ENCODE measurements around the gene CCDC71L.

CCDC71L gene

DNA sequence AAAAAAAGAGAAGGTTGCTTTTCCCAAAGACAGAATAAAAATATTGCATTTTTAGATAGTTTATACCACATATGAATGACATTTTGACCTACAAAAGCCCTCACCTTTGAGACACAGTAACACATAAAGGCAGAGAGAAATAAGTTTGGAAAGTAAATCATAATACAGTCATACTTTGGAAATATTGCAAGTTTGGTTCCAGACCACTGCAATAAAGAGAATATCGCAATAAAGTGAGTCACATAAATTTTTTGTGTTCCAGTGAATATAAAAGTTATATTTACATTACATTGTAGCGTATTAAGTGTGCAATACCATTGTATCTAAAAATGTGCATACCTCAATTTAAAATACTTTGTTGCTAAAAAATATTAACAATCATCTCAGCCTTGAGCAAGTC lies 40.3 kb downstream of the CCDC71L start (continued):
- TF ChIP-seq, protein P1, sequence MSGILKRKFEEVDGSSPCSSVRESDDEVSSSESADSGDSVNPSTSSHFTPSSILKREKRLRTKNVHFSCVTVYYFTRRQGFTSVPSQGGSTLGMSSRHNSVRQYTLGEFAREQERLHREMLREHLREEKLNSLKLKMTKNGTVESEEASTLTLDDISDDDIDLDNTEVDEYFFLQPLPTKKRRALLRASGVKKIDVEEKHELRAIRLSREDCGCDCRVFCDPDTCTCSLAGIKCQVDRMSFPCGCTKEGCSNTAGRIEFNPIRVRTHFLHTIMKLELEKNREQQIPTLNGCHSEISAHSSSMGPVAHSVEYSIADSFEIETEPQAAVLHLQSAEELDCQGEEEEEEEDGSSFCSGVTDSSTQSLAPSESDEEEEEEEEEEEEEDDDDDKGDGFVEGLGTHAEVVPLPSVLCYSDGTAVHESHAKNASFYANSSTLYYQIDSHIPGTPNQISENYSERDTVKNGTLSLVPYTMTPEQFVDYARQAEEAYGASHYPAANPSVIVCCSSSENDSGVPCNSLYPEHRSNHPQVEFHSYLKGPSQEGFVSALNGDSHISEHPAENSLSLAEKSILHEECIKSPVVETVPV (CRISPR knock-in tag; IDR thresholded peaks at IDR 0.05): no peak
- no peak for TF ChIP-seq SNAI2 (CRISPR knock-in tag; IDR thresholded peaks at IDR 0.05)

DNA sequence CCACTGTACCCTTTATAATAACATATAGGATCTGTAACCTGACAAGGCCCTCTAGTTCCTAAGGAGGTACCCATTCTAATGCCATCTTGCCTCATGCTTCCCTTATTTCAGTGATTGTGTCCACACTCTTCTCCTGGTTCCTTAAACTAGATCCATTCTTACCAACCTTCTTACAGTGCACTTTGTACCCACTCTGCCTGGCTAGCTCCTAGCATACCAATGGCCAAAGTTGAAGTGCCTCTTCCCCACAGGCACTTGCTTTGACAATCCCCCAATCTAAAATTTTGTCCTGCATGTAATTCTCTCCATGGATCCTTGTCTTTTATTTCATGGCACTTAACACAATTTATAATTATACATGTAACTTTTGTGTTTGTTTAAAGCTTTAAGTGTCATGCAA lies 40.9 kb downstream of the CCDC71L start:
- TF ChIP-seq GLIS3 (CRISPR knock-in tag; IDR thresholded peaks at IDR 0.05) (no peak), ZNF70 (CRISPR knock-in tag; IDR thresholded peaks at IDR 0.05) (no peak), ZC3H10 (CRISPR knock-in tag; IDR thresholded peaks at IDR 0.05) (no peak), ZFP3 (CRISPR knock-in tag; IDR thresholded peaks at IDR 0.05) (no peak)
- TF ChIP-seq, protein P1 (CRISPR knock-in tag; IDR thresholded peaks at IDR 0.05): no peak

DNA sequence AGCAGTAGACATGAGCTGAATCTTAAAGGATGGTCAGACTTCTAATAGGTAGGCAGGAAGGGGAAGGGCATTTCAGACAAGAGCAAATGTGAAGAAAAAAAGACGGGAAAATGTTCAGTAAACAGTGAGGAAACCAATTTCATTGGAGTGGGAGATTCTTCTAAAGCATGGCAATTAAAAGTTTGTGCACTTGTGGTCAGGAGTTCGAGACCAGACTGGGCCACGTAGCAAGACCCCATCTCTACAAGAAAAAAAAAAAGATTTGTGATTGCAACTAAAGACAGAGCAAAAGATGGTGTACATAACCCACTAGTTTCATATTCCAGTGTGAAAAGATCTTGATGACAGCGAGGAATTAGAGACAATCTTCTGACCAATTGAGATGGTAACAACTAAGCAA lies 41.7 kb downstream of the CCDC71L start:
- TF ChIP-seq GLIS3 (CRISPR knock-in tag; IDR thresholded peaks at IDR 0.05) (no peak), TOX (CRISPR knock-in tag; IDR thresholded peaks at IDR 0.05; ENCODE audit: borderline replicate concordance) (no peak), ZFP30 (CRISPR knock-in tag; IDR thresholded peaks at IDR 0.05) (no peak), ARNTL (CRISPR knock-in tag; IDR thresholded peaks at IDR 0.05; ENCODE audit: borderline replicate concordance, low read depth) (no peak), CSDC2 (CRISPR knock-in tag; IDR thresholded peaks at IDR 0.05) (no peak), RARB (CRISPR knock-in tag; IDR thresholded peaks at IDR 0.05) (no peak), OSR1 (CRISPR knock-in tag; IDR thresholded peaks at IDR 0.05) (no peak), ESRRG (CRISPR knock-in tag; IDR thresholded peaks at IDR 0.05) (no peak), ZNF70 (CRISPR knock-in tag; IDR thresholded peaks at IDR 0.05) (no peak)
- TF ChIP-seq, protein P2, sequence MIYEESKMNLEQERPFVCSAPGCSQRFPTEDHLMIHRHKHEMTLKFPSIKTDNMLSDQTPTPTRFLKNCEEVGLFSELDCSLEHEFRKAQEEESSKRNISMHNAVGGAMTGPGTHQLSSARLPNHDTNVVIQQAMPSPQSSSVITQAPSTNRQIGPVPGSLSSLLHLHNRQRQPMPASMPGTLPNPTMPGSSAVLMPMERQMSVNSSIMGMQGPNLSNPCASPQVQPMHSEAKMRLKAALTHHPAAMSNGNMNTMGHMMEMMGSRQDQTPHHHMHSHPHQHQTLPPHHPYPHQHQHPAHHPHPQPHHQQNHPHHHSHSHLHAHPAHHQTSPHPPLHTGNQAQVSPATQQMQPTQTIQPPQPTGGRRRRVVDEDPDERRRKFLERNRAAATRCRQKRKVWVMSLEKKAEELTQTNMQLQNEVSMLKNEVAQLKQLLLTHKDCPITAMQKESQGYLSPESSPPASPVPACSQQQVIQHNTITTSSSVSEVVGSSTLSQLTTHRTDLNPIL (CRISPR knock-in tag; IDR thresholded peaks at IDR 0.05; ENCODE audit: low read depth): no peak
- TF ChIP-seq, protein P1 (CRISPR knock-in tag; IDR thresholded peaks at IDR 0.05): no peak
- no peak for ATAC-seq

More for the DNA sequence above, 40.9 kb downstream of the CCDC71L start:
- ATAC-seq: no peak

DNA sequence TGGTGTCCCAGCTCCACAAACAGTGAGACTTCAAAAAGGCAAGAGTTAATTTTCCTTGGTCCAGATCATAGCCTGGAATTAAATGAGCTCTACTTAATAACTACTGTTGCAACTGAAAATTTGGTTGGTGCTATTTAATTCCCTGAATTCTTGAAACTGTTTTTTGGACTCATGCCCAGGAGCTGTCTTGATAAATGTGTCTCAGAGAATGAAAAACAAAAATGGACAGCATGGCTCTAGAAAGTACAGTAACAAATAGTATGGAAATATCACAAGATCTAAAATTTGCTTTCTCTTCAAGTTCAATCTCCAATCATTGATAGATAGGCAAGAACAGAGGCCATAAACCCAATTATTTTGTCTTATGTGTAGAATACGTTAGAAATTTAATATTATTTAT lies 42.5 kb downstream of the CCDC71L start:
- peak; percentile 75 for TF ChIP-seq ISL1 (CRISPR knock-in tag; IDR thresholded peaks at IDR 0.05)
- no peak for TF ChIP-seq ZNF565 (CRISPR knock-in tag; conservative IDR thresholded peaks at IDR 0.05; ENCODE audit: low read depth)
- no peak for TF ChIP-seq ZFP30 (CRISPR knock-in tag; IDR thresholded peaks at IDR 0.05)
- peak; percentile 71 for ATAC-seq

DNA sequence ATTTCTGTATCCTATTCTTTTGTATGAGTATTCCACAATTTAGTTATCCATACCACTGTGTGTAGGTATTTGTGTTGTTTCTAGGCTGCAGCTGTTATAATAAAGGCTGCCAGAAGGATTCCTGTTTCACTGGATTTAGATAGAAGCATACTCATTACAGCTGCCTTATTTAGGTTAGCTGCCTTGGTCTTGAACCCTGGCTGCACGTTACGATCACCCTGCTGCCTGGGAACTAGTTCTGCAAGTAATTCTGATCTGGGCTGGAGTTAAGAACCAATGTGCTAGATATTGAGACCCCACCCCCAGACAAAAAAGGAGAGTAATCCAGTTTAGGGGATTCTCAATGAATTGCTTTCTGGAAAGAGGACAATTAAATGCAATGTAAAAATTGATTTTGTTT lies 43.1 kb downstream of the CCDC71L start:
- no peak for ATAC-seq
- TF ChIP-seq CSDC2 (CRISPR knock-in tag; IDR thresholded peaks at IDR 0.05): no peak
- TF ChIP-seq, protein P1 (CRISPR knock-in tag; IDR thresholded peaks at IDR 0.05): no peak

DNA sequence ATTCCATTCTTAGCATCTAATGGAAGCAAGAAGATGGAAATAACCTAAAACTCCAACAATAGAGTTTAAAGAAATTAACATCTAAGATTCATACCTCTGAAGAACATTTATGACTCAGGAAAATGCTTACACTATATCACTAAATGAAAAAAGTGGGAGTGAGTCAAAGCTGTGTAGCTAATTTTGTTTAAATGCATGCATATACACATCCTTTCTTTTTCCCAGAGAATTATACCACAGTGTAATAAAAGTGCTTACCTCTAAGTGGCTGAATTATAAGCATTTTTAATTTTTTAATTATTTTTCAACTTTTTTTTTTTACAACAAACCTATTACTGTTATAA lies 44.3 kb downstream of the CCDC71L start:
- no peak for ATAC-seq
- TF ChIP-seq ESRRG (CRISPR knock-in tag; IDR thresholded peaks at IDR 0.05) (no peak), ZNF565 (CRISPR knock-in tag; conservative IDR thresholded peaks at IDR 0.05; ENCODE audit: low read depth) (no peak), SNAI2 (CRISPR knock-in tag; IDR thresholded peaks at IDR 0.05) (no peak), ZC3H10 (CRISPR knock-in tag; IDR thresholded peaks at IDR 0.05) (no peak), ZFP30 (CRISPR knock-in tag; IDR thresholded peaks at IDR 0.05) (no peak)
- TF ChIP-seq, protein P3, sequence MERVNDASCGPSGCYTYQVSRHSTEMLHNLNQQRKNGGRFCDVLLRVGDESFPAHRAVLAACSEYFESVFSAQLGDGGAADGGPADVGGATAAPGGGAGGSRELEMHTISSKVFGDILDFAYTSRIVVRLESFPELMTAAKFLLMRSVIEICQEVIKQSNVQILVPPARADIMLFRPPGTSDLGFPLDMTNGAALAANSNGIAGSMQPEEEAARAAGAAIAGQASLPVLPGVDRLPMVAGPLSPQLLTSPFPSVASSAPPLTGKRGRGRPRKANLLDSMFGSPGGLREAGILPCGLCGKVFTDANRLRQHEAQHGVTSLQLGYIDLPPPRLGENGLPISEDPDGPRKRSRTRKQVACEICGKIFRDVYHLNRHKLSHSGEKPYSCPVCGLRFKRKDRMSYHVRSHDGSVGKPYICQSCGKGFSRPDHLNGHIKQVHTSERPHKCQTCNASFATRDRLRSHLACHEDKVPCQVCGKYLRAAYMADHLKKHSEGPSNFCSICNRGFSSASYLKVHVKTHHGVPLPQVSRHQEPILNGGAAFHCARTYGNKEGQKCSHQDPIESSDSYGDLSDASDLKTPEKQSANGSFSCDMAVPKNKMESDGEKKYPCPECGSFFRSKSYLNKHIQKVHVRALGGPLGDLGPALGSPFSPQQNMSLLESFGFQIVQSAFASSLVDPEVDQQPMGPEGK (CRISPR knock-in tag; IDR thresholded peaks at IDR 0.05; ENCODE audit: borderline replicate concordance): no peak
- TF ChIP-seq, protein P1 (CRISPR knock-in tag; IDR thresholded peaks at IDR 0.05): no peak
